Measurements from ENCODE around the gene TNNI3K.

DNA sequence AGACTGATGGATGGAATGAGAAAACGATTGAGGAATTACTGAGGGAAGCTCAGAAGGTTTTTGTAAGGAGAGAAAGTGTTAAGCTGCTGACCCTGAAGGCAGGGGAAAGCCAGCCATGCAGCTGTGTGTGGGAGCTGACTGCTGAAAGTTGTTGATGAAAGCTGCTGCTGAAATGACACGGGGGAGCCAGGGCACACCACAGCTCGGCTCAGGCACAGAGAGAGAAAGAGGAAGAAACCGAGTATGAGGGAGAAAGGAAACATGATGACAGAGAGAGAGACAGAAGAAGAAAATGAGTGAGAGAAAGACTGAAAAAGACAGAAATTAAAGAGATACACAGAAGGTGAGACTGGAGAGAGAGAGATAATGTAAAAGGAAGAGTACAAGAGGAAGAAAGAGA lies 161.7 kb downstream of the TNNI3K start:
- TF ChIP-seq, protein P1, sequence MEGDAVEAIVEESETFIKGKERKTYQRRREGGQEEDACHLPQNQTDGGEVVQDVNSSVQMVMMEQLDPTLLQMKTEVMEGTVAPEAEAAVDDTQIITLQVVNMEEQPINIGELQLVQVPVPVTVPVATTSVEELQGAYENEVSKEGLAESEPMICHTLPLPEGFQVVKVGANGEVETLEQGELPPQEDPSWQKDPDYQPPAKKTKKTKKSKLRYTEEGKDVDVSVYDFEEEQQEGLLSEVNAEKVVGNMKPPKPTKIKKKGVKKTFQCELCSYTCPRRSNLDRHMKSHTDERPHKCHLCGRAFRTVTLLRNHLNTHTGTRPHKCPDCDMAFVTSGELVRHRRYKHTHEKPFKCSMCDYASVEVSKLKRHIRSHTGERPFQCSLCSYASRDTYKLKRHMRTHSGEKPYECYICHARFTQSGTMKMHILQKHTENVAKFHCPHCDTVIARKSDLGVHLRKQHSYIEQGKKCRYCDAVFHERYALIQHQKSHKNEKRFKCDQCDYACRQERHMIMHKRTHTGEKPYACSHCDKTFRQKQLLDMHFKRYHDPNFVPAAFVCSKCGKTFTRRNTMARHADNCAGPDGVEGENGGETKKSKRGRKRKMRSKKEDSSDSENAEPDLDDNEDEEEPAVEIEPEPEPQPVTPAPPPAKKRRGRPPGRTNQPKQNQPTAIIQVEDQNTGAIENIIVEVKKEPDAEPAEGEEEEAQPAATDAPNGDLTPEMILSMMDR (IDR thresholded peaks at IDR 0.05; ENCODE audit: low read length), result no peak
- TF ChIP-seq EZH2 (IDR thresholded peaks at IDR 0.05; ENCODE audit: borderline replicate concordance, low read length), result no peak

All from OCI-LY1 (cell line).